ENCODE results near the gene MOCS2. TPM values are rescaled to one million over a fixed set of nuclear protein-coding genes. Genes with fewer than 3 reads are reported as not detected.

The MOCS2 gene
- total and polyA plus RNA-seq, 9 of the 15 experiments (the other 6 are each of a cell fraction or from before 2014, with no cell fraction given), result 33.0 to 74.5 (median 48.4) TPM

DNA sequence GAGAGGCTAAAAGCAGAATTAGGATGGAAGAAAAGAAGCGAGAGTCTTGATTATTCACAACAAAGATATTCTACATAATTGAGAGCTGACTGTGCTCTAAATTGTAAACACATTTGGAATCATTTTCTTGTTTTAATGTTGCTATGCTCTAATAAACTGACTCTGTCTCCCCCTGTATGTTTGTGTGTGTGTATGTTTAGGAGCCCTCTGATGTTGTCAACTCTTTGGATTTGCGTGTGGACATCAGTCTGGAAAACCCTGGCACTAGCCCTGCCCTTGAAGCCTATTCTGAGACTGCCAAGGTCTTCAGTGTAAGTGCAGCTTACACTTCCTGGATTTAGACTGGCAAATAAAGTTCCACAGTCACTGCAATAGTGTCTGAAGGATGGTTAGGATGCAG lies 37.8 kb downstream of the MOCS2 start:
- H3K36me3 ChIP-seq (ENCODE audit: control insufficient read depth, insufficient read depth, low read length), result no peaks in the 10 kb centered on the region
- WGBS (ENCODE audit: insufficient coverage, low coverage, missing lambda C conversion rate), result 0% methylated on average over 2 of the region's 2 CpGs
- TF ChIP-seq RAD21 (CRISPR knock-in tag; conservative IDR thresholded peaks at IDR 0.05 in 1 of 2, IDR thresholded peaks at IDR 0.05 in 1 of 2) (no peak), RAD51 (IDR thresholded peaks at IDR 0.05; ENCODE audit: borderline replicate concordance, low read depth) (no peak), SRSF1 (IDR thresholded peaks at IDR 0.05; ENCODE audit: low read depth, low read length) (no peak), CBX3 (IDR thresholded peaks at IDR 0.05; ENCODE audit: borderline replicate concordance in 1 of 2, low read length in 2 of 2) (no peak), NCOA6 (IDR thresholded peaks at IDR 0.05) (no peak), CTCFL (IDR thresholded peaks at IDR 0.05; ENCODE audit: borderline replicate concordance, insufficient read depth, low read depth, low read length, poor library complexity, severe bottlenecking) (no peak), LEF1 (IDR thresholded peaks at IDR 0.05) (no peak), CTCF (IDR thresholded peaks at IDR 0.05 in 2 of 3, conservative IDR thresholded peaks at IDR 0.05 in 1 of 3; ENCODE audit: insufficient read depth in 2 of 3, low read depth in 1 of 3, low read length in 3 of 3) (no peak), SNAPC5 (CRISPR knock-in tag; IDR thresholded peaks at IDR 0.05) (no peak)
- TF ChIP-seq, protein P1, sequence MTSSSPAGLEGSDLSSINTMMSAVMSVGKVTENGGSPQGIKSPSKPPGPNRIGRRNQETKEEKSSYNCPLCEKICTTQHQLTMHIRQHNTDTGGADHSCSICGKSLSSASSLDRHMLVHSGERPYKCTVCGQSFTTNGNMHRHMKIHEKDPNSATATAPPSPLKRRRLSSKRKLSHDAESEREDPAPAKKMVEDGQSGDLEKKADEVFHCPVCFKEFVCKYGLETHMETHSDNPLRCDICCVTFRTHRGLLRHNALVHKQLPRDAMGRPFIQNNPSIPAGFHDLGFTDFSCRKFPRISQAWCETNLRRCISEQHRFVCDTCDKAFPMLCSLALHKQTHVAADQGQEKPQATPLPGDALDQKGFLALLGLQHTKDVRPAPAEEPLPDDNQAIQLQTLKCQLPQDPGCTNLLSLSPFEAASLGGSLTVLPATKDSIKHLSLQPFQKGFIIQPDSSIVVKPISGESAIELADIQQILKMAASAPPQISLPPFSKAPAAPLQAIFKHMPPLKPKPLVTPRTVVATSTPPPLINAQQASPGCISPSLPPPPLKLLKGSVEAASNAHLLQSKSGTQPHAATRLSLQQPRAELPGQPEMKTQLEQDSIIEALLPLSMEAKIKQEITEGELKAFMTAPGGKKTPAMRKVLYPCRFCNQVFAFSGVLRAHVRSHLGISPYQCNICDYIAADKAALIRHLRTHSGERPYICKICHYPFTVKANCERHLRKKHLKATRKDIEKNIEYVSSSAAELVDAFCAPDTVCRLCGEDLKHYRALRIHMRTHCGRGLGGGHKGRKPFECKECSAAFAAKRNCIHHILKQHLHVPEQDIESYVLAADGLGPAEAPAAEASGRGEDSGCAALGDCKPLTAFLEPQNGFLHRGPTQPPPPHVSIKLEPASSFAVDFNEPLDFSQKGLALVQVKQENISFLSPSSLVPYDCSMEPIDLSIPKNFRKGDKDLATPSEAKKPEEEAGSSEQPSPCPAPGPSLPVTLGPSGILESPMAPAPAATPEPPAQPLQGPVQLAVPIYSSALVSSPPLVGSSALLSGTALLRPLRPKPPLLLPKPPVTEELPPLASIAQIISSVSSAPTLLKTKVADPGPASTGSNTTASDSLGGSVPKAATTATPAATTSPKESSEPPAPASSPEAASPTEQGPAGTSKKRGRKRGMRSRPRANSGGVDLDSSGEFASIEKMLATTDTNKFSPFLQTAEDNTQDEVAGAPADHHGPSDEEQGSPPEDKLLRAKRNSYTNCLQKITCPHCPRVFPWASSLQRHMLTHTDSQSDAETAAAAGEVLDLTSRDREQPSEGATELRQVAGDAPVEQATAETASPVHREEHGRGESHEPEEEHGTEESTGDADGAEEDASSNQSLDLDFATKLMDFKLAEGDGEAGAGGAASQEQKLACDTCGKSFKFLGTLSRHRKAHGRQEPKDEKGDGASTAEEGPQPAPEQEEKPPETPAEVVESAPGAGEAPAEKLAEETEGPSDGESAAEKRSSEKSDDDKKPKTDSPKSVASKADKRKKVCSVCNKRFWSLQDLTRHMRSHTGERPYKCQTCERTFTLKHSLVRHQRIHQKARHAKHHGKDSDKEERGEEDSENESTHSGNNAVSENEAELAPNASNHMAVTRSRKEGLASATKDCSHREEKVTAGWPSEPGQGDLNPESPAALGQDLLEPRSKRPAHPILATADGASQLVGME (CRISPR knock-in tag; IDR thresholded peaks at IDR 0.05), result no peak
- TF ChIP-seq, protein P2, sequence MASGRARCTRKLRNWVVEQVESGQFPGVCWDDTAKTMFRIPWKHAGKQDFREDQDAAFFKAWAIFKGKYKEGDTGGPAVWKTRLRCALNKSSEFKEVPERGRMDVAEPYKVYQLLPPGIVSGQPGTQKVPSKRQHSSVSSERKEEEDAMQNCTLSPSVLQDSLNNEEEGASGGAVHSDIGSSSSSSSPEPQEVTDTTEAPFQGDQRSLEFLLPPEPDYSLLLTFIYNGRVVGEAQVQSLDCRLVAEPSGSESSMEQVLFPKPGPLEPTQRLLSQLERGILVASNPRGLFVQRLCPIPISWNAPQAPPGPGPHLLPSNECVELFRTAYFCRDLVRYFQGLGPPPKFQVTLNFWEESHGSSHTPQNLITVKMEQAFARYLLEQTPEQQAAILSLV (tag; IDR thresholded peaks at IDR 0.05), result no peak

More for the DNA sequence above, 37.8 kb downstream of the MOCS2 start:
- DNase-seq (ENCODE audit: extremely low read depth in 1 of 4, low spot score in 3 of 4), result no peak
- CTCF ChIA-PET (ENCODE audit: low intra/inter-chr PET ratio), result no interaction called here
- H3K27ac ChIP-seq (ENCODE audit: extremely low read depth, low read depth, low read length), result no peak overlapping the region
- H3K4me2 ChIP-seq (ENCODE audit: insufficient read depth, low read length), result no peak overlapping the region
- intact Hi-C loops (cut with micrococcal nuclease), result no loop called here
- H3K9me3 ChIP-seq (replicated peaks; ENCODE audit: control insufficient read depth, insufficient read depth, low read depth, low read length), result no peaks in the 10 kb centered on the region
- in situ Hi-C loops (cut with MboI), result no loop called here
- no peak for ATAC-seq
- POLR2A ChIA-PET, result interaction anchor here (2.1 kb wide), 1 partner anchor 20 kb away, joined by 6 read pairs; no protein-coding TSS in a partner anchor
- H4K20me1 ChIP-seq (replicated peaks; ENCODE audit: control insufficient read depth, insufficient read depth, low read length), result no peaks in the 10 kb centered on the region; the same call in 1 of the 2 replicates
- H3K4me1 ChIP-seq (replicated peaks in 1 of 2; ENCODE audit: control insufficient read depth in 2 of 2, insufficient read depth in 2 of 2, low read length in 2 of 2), result no peaks in the 10 kb centered on the region
- H3K9ac ChIP-seq (ENCODE audit: insufficient read depth in 1 of 2, low read depth in 2 of 2, low read length in 2 of 2), result no peak overlapping the region
- H2AFZ ChIP-seq (ENCODE audit: low read depth, low read length), result no peak overlapping the region
- H3K4me3 ChIP-seq, result no peak overlapping the region
- FAIRE-seq, result no peak
- peaks cover 0 to 6% of the 10 kb centered on the region in 2 experiments; a peak in 2 of 5 replicates for H3K27me3 ChIP-seq (ENCODE audit: control insufficient read depth in 2 of 2, insufficient read depth in 2 of 2, low read length in 2 of 2)
- no peaks in the 10 kb centered on the region for H3K79me2 ChIP-seq (ENCODE audit: control insufficient read depth, insufficient read depth, low read length)
- no TSS peak for BruUV-seq (replicated peaks)
- H3K9me1 ChIP-seq (ENCODE audit: control insufficient read depth, insufficient read depth, low read length), result no peaks in the 10 kb centered on the region

Data from K562 (cell line).